ENCODE measurements around the gene ANKRD63.

ANKRD63 gene, protein sequence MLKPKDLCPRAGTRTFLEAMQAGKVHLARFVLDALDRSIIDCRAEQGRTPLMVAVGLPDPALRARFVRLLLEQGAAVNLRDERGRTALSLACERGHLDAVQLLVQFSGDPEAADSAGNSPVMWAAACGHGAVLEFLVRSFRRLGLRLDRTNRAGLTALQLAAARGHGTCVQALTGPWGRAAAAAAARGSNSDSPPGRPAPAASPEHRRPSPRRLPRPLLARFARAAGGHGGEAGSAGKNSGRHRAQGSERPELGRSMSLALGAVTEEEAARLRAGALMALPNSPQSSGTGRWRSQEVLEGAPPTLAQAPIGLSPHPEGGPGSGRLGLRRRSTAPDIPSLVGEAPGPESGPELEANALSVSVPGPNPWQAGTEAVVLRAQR

DNA sequence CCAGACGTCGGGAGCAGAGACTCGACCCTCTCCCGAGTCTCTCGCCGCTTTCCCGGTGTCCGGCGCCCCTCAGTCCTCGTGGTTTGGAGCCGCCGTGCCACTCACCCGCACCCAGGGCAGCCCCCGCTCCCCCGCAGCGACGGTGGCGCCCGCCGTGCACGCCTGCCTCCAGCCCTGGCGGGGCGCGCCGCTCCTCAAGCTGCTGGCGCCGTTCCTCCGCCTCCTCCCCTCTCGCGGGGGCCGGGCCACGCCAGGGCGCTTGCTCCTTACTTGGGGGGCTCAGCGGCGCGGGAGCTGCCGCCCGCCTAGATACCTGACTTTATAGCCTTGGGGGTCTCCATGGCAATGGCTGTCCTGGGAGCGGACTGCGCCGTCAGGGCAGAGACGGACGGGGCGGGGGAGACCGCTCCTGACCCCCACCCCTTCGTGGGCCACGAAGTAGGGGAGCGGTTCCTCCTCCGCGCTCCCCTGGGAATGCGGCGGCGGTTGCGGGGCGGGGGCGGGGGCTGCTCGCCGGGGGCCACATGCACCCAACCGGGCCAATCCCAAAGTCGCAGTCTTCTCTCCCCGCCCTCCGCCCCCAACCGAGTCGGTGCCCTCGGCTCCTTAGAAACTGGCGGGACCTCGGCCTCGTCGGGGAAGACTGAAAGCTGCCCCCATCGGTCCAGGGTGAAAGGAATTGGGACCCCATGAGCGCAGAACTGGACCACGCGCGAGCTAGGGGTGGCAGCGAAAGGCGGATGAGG, at the start of gene ANKRD63:
Gene ANKRD63 (minus strand): TSS at position 196 of the 746 bp plus-strand sequence. CDS start 478 bp downstream, outside the sequence.
- TF ChIP-seq, protein P1, sequence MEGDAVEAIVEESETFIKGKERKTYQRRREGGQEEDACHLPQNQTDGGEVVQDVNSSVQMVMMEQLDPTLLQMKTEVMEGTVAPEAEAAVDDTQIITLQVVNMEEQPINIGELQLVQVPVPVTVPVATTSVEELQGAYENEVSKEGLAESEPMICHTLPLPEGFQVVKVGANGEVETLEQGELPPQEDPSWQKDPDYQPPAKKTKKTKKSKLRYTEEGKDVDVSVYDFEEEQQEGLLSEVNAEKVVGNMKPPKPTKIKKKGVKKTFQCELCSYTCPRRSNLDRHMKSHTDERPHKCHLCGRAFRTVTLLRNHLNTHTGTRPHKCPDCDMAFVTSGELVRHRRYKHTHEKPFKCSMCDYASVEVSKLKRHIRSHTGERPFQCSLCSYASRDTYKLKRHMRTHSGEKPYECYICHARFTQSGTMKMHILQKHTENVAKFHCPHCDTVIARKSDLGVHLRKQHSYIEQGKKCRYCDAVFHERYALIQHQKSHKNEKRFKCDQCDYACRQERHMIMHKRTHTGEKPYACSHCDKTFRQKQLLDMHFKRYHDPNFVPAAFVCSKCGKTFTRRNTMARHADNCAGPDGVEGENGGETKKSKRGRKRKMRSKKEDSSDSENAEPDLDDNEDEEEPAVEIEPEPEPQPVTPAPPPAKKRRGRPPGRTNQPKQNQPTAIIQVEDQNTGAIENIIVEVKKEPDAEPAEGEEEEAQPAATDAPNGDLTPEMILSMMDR (conservative IDR thresholded peaks at IDR 0.05) = no peak
- peak within 1 kb of the TSS; percentile 82 for H3K27ac ChIP-seq

DNA sequence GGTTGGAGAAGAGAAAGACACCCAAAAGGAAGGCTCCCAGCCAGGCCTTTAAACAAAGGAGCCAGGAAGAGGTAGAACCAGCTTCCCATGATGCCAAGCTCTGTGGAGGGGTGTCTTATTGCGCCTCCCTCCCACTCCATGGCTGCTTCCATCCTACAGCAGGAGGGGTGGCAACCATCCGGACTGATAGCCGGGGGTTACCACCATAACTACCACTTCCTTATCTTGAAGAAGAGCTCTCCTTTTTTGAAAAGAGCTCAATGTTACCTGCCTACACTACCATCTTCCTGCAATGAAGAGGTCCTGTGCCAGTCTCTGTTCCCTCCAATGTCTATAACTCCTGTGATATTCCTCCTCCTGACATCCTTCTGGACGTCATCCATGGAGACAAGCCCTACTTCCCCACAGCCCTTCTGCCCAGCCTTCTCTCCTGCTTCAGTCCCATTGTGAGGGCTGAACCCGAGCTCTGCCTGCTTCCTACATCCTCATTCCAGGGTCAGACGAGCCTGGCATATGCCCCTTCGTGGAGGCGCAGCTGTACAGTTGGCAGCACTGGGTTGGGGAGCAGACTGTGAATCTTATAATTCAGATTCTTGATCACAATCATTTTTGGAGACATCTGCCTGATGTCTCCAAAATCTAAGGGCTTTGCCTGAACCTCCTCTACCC, 49.4 kb upstream of the ANKRD63 start:
- H3K27ac ChIP-seq = no peak overlapping the region

DNA sequence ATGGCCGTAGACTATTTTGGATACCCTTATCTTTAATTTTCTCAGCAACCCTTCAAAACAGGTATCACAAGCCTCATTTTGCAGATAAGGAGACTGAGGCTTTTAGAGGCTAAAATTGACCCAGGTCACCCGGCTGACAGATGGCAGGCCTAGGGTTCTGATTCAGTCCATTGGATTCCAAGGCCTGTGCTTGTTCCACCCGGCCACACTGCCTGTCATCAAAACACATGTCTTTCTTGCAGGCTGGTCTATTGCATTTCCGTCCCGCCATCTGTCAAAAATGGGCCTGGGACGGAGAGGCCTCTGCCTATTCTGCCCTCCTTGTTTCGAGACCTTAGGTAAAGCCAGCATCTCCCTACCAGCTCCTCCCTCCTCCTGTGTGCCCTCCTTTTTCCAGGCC, 48.8 kb upstream of the ANKRD63 start:
- TF ChIP-seq, protein P1 (conservative IDR thresholded peaks at IDR 0.05) = no peak
- no peak overlapping the region for H3K27ac ChIP-seq

More for the DNA sequence above, 49.4 kb upstream of the ANKRD63 start:
- TF ChIP-seq, protein P1 (conservative IDR thresholded peaks at IDR 0.05) = no peak

DNA sequence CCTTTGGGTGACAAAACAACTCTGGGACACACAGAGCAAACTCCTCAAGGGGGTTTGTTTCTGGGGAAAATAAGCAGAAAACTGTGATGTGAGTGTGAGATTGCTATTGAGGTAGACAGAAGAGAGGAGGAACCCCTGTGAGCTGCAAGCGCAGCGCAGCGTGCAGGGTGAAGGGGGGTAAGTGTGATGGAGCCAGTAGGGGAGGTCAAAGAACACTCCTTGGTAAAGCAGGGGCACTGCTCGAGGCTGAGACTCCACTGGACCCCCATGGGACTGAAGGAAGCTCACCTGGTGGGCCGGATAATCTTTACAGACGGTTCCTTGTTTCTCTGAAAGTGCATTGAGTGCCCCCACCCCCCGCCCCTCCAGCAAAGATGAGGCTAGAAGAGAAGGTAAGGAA, 48.2 kb upstream of the ANKRD63 start:
- H3K27ac ChIP-seq = no peak overlapping the region
- TF ChIP-seq, protein P1 (conservative IDR thresholded peaks at IDR 0.05) = no peak

DNA sequence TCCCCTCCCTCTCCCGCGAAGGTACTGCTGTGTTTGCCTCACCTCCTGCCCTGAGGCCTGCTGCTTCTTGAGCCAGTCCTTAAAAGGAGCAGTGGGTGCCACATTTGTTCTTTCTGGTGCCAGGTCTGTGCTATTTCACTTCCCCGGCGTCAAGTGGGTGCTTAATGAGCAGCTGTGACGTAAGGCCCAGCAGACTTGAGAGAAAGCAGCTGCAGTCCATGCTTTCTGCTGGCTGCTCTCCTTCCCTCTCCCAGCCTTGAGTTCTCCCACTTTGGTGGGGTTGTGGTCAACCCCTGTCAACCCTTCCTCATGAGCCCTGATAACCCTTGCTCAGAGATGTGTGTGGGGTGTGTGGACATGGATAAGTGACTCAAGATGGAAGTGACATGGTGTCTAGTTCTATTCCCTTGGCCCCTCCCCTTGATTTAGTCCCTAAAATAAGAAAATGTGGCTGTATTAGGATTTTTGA, 47.5 kb upstream of the ANKRD63 start:
- H3K27ac ChIP-seq = no peak overlapping the region
- TF ChIP-seq, protein P1 (conservative IDR thresholded peaks at IDR 0.05) = no peak

DNA sequence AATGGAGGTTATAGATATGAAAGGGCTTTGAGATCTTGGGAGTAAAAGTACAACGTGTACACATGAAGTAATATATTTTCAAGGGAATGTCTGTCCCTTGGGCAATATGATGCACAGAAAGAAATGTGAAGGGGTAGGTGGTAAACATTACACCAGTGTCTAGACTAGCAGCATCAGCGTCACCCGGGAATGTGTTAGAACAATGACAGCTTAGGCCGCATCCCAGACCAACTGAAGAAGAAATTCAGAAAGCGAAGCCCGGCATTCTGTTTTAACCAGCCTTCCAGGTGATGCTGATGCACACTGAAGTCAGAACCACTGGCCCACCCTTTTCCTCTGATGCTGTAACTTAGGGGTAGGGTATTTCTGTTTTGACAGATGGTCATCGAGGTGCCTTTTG, 46.9 kb upstream of the ANKRD63 start:
- no peak overlapping the region for H3K27ac ChIP-seq
- TF ChIP-seq, protein P1 (conservative IDR thresholded peaks at IDR 0.05) = no peak

DNA sequence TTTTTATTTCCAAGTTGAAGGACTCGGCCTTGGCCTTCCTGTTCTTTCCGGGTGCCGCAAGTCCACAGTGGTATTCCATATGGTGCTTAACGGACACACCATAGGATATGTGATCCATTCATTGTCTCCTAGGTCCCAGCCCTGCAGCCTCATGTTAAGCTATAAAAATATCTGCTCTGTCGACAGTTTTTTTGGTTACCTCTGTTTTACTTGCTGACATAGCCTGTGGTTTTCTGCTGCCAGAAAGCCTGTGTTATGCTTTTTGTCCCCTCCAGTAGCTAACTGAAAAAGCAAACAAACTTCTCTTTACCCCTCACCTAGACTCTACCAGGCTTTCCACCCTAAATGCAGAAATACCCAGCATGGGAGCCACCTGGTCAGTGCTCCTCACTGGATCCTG, 45.9 kb upstream of the ANKRD63 start:
- H3K27ac ChIP-seq = no peak overlapping the region

More for the DNA sequence above, 45.9 kb upstream of the ANKRD63 start:
- TF ChIP-seq, protein P1 (conservative IDR thresholded peaks at IDR 0.05) = no peak

Measured in VCaP (cell line).